ENCODE results near the gene TSFM. TPM values are rescaled to one million over a fixed set of nuclear protein-coding genes. Genes with fewer than 3 reads are reported as not detected.

The TSFM gene
- total RNA-seq, 1 donor from 2014 or later = 28.4 TPM

DNA sequence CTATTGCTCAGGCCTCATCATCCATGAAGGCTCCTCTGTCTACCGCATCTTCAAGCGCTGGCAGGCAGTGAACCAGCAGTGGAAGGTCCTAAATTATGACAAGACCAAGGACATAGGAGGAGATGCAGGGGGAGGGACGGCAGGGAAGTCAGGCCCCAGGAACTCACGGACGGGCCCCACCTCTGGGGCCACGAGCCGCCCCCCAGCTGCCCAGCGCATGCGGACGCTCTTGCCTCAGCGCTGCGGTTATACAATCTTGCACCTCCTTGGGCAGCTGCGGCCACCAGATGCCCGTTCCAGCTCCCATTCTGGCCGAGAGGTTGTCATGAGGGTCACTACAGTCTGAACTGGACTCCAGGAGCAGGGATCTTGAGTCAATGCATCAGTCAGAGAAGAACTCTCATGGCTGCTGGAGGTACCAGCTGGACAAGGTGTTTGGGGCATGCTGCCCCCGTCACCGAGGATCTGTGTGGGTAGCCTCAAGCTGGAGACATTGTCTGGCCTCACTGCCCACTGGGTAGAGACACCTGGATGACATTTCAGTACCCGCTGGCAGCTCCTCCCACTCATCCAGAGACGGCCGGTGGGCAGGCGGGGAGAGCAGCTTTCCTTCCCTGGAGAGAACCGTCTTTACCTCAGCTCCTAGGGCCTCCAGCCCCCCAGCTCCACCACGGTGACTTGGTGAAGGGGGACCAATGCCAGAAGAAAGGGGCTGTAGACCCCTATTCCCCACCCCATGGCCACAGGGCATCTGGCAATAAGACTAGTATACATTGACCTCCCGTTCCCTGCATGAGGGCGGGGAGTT, 23.8 kb upstream of the TSFM start:
- POLR2A ChIA-PET = interaction anchor here (0.6 to 1.4 kb wide), 3 partner anchors 14 to 1048 kb away, joined by 3 to 6 read pairs (median 4); partner anchors contain the start of genes EEF1AKMT3 and METTL1
- Mint-ChIP-seq H3K9me3 (no peaks in the 10 kb centered on the region), H3K4me1 (peaks cover 40% of the 10 kb centered on the region), H3K36me3 (ENCODE audit: low read depth) (peaks cover 45% of the 10 kb centered on the region), H3K27ac (no peak overlapping the region), H3K27me3 (no peaks in the 10 kb centered on the region), H3K4me3 (no peak overlapping the region)
- ATAC-seq (ENCODE audit: low read depth) (no peak), DNase-seq (no peak)
- CTCF ChIA-PET = interaction anchor here (1.0 to 2.6 kb wide), 5 partner anchors 9 to 27 kb away, joined by 3 to 9 read pairs (median 5); partner anchors contain the start of gene TSFM
- intact Hi-C loops (cut with micrococcal nuclease) = no loop called here
- TF ChIP-seq, protein P1, sequence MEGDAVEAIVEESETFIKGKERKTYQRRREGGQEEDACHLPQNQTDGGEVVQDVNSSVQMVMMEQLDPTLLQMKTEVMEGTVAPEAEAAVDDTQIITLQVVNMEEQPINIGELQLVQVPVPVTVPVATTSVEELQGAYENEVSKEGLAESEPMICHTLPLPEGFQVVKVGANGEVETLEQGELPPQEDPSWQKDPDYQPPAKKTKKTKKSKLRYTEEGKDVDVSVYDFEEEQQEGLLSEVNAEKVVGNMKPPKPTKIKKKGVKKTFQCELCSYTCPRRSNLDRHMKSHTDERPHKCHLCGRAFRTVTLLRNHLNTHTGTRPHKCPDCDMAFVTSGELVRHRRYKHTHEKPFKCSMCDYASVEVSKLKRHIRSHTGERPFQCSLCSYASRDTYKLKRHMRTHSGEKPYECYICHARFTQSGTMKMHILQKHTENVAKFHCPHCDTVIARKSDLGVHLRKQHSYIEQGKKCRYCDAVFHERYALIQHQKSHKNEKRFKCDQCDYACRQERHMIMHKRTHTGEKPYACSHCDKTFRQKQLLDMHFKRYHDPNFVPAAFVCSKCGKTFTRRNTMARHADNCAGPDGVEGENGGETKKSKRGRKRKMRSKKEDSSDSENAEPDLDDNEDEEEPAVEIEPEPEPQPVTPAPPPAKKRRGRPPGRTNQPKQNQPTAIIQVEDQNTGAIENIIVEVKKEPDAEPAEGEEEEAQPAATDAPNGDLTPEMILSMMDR (IDR thresholded peaks at IDR 0.05) = no peak

DNA sequence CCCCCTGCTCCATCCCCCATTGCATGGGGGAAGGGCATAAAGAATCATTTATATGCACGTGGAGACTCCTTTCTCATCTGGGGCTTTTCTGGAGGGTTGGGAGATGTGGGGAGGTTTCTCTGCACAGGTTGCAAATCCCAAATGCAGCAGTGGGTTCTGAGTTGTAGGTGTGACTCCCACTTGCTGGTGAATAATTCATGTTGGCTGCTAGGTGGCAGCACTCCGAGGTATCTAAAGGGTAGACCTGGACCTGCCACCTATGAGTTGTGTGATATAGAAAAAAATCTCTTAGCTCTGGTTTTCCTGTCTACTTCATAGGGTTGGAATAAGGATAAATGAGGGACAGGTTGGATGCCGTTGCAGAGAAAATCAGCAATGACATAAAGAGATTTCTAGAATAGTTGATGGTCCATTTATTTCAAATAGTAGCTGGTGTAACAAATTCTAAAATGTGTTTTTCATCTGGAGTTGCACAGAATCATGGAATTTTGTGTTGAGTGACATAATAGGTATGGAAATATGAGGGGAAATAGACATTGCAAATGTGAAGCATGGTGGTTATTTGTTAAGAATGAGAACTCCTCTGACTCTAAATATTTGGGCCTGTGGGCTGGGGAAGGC, 23.1 kb upstream of the TSFM start:
- ATAC-seq (ENCODE audit: low read depth) = no peak
- no peaks in the 10 kb centered on the region for H3K9me3 Mint-ChIP-seq
- CTCF ChIA-PET = interaction anchor here (1.0 to 2.6 kb wide), 6 partner anchors 8 to 145 kb away, joined by 3 to 9 read pairs (median 4); partner anchors contain the start of gene TSFM
- no peak for DNase-seq
- peaks cover 3% of the 10 kb centered on the region for H3K27me3 Mint-ChIP-seq
- POLR2A ChIA-PET = interaction anchor here (0.6 to 1.4 kb wide), 3 partner anchors 13 to 1049 kb away, joined by 3 to 6 read pairs (median 4); partner anchors contain the start of genes EEF1AKMT3 and METTL1
- TF ChIP-seq, protein P1 (IDR thresholded peaks at IDR 0.05) = no peak
- H3K4me3 Mint-ChIP-seq = no peak overlapping the region
- peaks cover 44% of the 10 kb centered on the region for H3K36me3 Mint-ChIP-seq (ENCODE audit: low read depth)
- intact Hi-C loops (cut with micrococcal nuclease) = no loop called here
- H3K27ac Mint-ChIP-seq = no peak overlapping the region
- peaks cover 39% of the 10 kb centered on the region for H3K4me1 Mint-ChIP-seq

DNA sequence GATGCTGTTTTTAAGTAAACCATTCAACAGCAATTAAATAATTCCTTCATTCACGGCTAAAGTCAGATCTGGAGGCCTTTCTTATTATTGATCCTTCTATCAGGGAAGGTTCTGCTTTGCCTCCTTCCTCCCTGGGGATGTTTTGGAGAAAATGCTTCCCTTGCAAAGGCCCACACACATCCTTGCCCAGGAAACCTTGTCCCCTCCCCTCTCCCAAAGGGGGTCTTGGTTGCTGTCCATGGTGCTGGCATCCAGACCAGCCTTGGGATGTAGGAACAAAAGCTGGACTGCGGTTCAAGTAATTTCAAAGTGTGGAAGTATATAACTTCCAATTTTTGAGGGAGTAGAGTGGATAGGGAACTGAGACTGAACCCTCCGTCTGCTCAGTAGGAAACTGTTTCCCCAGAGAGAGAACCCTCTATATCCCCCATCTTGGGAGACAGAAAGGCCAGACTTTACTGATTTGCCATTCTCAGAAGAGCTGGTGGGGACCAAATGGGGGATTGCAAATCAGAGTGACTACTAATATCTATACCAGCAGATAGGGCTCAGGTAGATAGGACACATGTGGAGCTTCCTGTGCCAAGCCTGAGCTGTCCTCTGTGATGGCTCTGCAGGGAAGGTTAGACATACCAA, 22.1 kb upstream of the TSFM start:
- Mint-ChIP-seq H3K27me3 (peaks cover 4% of the 10 kb centered on the region), H3K36me3 (ENCODE audit: low read depth) (peaks cover 41% of the 10 kb centered on the region), H3K4me1 (peaks cover 45% of the 10 kb centered on the region), H3K27ac (no peak overlapping the region), H3K9me3 (no peaks in the 10 kb centered on the region), H3K4me3 (no peak overlapping the region)
- intact Hi-C loops (cut with micrococcal nuclease) = no loop called here
- TF ChIP-seq, protein P1 (IDR thresholded peaks at IDR 0.05) = no peak
- ChIA-PET POLR2A (interaction anchor here (1.4 kb wide), 1 partner anchor 12 kb away, joined by 4 read pairs; the partner anchor contains the start of genes EEF1AKMT3 and METTL1), CTCF (interaction anchor here (0.6 to 2.6 kb wide), 3 partner anchors 19 to 282 kb away, joined by 3 to 8 read pairs (median 3); no protein-coding TSS in a partner anchor)
- ATAC-seq (ENCODE audit: low read depth) (no peak), DNase-seq (no peak)

DNA sequence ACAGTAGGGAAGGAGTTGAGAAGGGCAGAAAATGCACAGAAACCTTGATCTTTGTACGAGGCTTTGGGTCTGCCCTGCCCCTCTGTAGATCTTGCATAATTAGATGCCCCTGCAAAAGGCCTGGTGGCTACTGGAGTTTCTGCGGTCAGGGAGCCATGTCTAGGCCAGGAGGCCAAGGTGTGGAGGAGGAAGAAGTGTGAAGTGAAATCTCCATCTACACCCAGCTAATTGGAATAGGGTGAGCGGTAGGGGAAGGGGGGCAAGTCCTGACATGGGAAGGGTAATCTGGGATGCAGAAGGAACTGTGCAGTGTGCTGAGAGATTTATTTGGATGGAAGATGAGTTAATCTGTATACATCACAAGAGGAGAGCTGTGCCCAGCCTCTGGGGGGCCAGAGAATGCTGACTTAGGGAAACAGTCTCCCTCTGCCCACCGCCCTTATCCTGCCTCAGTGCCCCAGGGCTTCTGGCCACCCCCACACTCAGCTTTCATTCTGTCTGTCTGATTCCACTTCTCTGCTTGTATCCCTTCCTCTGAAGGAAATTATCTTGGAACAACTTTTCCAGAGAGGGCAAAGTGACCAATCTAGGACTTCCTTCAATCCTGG, 21.1 kb upstream of the TSFM start:
- intact Hi-C loops (cut with micrococcal nuclease) = no loop called here
- Mint-ChIP-seq H3K36me3 (ENCODE audit: low read depth) (peaks cover 37% of the 10 kb centered on the region), H3K27ac (no peak overlapping the region), H3K27me3 (peaks cover 8% of the 10 kb centered on the region), H3K4me1 (peaks cover 48% of the 10 kb centered on the region), H3K4me3 (no peak overlapping the region), H3K9me3 (no peaks in the 10 kb centered on the region)
- POLR2A ChIA-PET = no interaction called here
- TF ChIP-seq, protein P1 (IDR thresholded peaks at IDR 0.05) = no peak
- DNase-seq (no peak), ATAC-seq (ENCODE audit: low read depth) (no peak)
- CTCF ChIA-PET = interaction anchor here (1.1 to 1.4 kb wide), 2 partner anchors 20 kb away, joined by 3 read pairs; no protein-coding TSS in a partner anchor

Measured in activated B cell treated with CpG ODN at 0.5 μM for 24 hours (primary cell).